Activated CD4-positive, alpha-beta T cell treated with anti-CD3 and anti-CD28 coated beads, Interleukin-2, amount 50 U/mL, for 4 hours (primary cell): ENCODE data around the gene TNFSF13.
"Not testable (repeated sequence)": the region's sequence is repeated elsewhere in the genome, so short reads cannot be mapped to it uniquely, and the experiment has no call there.

Source experiments
- DNase-seq, 2 experiments: peaks; one replicate each; pipeline ENCODE4 v3.0.0-alpha.2; 2020

The TNFSF13 gene

DNA sequence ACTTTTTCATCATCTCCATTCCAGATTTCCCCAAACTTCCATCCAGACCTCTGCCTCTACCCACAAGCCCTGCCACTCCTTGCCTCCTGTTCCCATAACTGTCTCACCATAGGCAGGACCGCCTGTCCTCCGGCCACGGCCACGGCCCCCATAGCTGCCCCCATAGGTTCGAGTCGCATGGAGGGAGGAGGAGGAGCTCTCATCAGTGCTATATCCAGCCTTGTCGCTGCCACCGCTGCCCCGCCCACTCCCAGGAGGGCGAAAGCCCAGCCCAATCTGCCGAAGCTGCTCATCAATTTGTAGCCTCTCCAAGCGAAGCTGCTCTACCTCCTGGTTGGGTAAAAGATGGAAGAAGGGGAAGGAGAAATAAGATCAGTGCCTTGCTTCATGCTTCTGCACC is 34.7 kb downstream of the TNFSF13 start:
- no peak for DNase-seq

DNA sequence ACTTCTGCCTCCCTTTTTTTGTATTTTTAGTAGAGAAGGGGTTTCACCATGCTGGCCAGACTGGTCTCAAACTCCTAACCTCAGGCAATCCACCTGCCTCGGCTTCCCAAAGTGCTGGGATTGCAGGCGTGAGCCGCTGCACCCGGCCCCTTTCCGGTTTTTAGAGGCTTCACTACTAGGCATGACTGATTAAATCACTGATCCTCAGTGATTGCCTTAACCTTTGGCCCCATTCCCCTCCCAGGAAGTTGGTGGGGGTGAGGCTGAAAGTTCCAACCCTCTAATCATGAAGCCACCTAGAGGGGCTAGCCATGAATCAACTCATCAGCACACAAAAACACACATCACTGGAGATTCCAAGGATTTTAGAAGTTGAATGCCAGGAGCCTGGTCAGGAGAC is 39.0 kb downstream of the TNFSF13 start:
- DNase-seq, result not testable (repeated sequence)

DNA sequence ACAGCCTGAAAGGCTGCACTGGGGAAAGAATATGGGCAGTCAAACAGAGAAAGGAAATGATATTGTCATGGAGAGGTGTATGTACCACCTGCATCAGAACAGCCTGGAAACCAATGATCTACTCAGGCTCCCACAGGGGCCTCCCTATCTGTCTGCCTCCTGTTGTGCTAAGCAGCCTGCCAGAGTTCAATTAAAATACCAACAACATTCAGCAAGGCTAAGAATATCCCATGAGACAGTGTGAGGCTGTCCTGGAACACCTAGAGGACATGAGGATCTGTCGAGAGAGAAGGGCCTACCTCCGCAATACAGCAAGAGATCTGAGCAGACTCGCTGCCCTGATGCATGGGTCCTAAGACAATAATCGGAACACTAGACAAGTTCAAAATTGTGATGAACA is 47.7 kb downstream of the TNFSF13 start:
- DNase-seq, result no peak

DNA sequence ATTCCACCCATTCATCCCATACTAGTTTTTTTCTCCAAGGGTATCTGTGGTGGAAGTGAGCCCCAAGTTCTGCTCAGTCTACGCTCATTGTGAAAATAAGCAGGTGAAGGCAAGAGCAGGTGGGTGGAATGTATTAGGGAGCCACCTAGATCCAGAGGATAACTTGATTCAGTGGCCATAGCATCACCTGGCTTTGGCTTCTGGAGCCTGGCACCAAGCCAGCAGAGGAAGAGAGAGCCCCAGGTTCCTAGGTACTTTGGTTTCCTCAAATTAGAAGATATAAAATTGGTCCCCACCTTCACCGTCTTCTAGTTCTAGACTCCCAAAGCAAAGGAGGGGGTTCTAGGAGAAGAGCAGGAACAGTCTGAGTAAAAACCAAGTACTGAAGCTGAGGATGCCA is 52.1 kb downstream of the TNFSF13 start:
- no peak for DNase-seq
